Measurements from ENCODE around the gene CELF1. TPM values are rescaled to one million over a fixed set of nuclear protein-coding genes. Genes with fewer than 3 reads are reported as not detected.

Gene CELF1
- total RNA-seq, 2 experiments from 2014 or later = 103 to 111 TPM

DNA sequence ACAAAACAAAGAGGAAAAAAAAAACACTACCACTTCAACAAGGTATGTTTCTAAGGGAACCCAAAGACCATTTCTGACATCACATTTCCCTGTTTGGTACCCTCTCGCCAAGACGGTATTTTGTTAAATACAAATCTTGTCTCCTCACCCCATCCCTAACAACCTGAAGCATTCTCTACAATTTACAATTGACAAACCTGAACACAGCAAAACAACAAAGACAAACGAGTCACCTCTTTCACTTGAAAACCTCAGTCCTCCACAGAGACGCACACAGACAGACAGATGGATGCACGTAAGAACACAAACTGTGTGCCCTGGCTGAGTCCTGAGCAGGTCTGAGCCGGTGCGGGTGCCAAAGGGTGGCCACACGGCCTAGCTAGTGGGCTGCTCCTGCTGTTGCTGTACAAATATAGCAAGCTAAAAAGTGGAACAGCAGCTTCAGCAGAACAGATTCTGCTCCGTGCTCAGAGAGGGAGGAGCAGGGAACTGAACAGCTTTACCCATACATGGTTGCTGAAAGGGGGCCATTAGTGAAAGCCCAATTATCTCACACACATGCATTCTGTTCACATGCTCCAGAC, 28.5 kb downstream of the CELF1 start:
- POLR2A ChIA-PET = interaction anchor here (0.5 to 2.1 kb wide), 5 partner anchors 8 to 197 kb away, joined by 3 to 7 read pairs (median 4); no protein-coding TSS in a partner anchor
- no peaks in the 10 kb centered on the region for H3K27me3 Mint-ChIP-seq
- intact Hi-C loops (cut with DNase I, micrococcal nuclease) = no loop called here

DNA sequence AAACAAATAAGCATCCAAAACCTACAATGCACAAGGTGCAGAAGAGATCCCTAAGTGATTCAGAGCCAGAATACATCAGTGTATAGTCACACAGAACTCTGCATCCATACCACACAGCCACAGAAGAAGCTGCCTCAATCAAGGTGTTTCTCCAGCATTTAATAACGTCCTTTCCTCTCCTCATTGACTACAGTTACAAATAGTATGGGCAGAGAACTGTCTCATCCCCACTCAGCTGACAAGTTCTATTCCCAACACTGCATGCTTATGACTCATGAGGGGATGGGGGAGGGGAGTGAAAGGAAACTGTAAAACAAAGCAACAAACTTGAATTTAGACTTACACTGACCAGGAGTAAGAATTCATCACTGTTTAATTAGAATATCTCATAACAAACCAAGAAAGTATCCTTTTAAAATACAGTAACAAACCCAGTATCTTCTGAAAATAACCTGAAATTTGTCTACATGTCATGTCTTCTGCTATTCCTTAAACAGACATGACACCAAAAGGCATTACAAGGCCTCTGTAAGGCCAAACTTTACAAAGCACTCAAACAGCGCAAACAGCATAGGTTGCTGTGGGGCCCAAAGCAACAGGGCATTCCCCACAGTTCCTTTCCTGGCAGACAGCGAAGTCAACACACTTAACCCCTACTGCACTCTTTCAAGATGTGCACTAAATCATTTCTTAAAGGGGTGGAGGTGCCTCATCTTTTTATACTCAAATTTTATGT, 29.3 kb downstream of the CELF1 start:
- TF ChIP-seq, protein P1, sequence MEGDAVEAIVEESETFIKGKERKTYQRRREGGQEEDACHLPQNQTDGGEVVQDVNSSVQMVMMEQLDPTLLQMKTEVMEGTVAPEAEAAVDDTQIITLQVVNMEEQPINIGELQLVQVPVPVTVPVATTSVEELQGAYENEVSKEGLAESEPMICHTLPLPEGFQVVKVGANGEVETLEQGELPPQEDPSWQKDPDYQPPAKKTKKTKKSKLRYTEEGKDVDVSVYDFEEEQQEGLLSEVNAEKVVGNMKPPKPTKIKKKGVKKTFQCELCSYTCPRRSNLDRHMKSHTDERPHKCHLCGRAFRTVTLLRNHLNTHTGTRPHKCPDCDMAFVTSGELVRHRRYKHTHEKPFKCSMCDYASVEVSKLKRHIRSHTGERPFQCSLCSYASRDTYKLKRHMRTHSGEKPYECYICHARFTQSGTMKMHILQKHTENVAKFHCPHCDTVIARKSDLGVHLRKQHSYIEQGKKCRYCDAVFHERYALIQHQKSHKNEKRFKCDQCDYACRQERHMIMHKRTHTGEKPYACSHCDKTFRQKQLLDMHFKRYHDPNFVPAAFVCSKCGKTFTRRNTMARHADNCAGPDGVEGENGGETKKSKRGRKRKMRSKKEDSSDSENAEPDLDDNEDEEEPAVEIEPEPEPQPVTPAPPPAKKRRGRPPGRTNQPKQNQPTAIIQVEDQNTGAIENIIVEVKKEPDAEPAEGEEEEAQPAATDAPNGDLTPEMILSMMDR (IDR thresholded peaks at IDR 0.05) = no peak
- Histone ChIP-seq H3K27me3 (ENCODE audit: control insufficient read depth in 1 of 2, insufficient read depth in 2 of 2, low read length in 2 of 2) (no peaks in the 10 kb centered on the region), H3K9me3 (ENCODE audit: control insufficient read depth in 1 of 2, insufficient read depth in 1 of 2, low read length in 2 of 2) (no peaks in the 10 kb centered on the region), H3K4me1 (ENCODE audit: insufficient read depth, low read length) (peaks cover 64% of the 10 kb centered on the region), H3K36me3 (ENCODE audit: insufficient read depth, low read length) (peaks cover 3% of the 10 kb centered on the region), H3K27ac (ENCODE audit: low read depth in 1 of 2, low read length in 2 of 2) (peak overlapping the region; percentile 61 to 63), H3K4me3 (ENCODE audit: low read length) (peak overlapping the region; percentile 10)
- peaks cover 26% of the 10 kb centered on the region for H3K36me3 Mint-ChIP-seq (ENCODE audit: low read depth)
- CTCF ChIA-PET = interaction anchor here (1.3 to 3.2 kb wide), 3 partner anchors 8 to 28 kb away, joined by 4 to 8 read pairs (median 4); no protein-coding TSS in a partner anchor
- peak; percentile 82 for ATAC-seq (ENCODE audit: poor library complexity)
- intact Hi-C loops (cut with DNase I, micrococcal nuclease) = loop anchor here in 1 of 2 experiments (1.0 kb wide), 1 partner anchor 30 kb away; the partner anchor contains the start of gene CELF1
- POLR2A ChIA-PET = interaction anchor here (1.0 to 2.1 kb wide), 3 partner anchors 9 to 30 kb away, joined by 3 to 7 read pairs (median 3); no protein-coding TSS in a partner anchor
- peak overlapping the region; percentile 55 for H3K4me3 Mint-ChIP-seq
- H3K4me1 Mint-ChIP-seq (ENCODE audit: low read depth) = peaks cover 58% of the 10 kb centered on the region
- DNase-seq = peak in 11 of 14 experiments; percentile 13 to 81 (median 42)
- H3K9me3 Mint-ChIP-seq = no peaks in the 10 kb centered on the region
- no peaks in the 10 kb centered on the region for H3K27me3 Mint-ChIP-seq
- H3K27ac Mint-ChIP-seq = peak overlapping the region; percentile 87

More for the DNA sequence above, 28.5 kb downstream of the CELF1 start:
- Histone ChIP-seq H3K4me1 (ENCODE audit: insufficient read depth, low read length) (peaks cover 61% of the 10 kb centered on the region), H3K27ac (ENCODE audit: low read depth in 1 of 2, low read length in 2 of 2) (peak overlapping the region; percentile 61 to 63), H3K9me3 (ENCODE audit: control insufficient read depth in 1 of 2, insufficient read depth in 1 of 2, low read length in 2 of 2) (no peaks in the 10 kb centered on the region), H3K4me3 (ENCODE audit: low read length) (no peak overlapping the region), H3K27me3 (ENCODE audit: control insufficient read depth in 1 of 2, insufficient read depth in 2 of 2, low read length in 2 of 2) (no peaks in the 10 kb centered on the region), H3K36me3 (ENCODE audit: insufficient read depth, low read length) (peaks cover 8% of the 10 kb centered on the region)
- CTCF ChIA-PET = interaction anchor here (1.0 to 3.2 kb wide), 4 partner anchors 9 to 29 kb away, joined by 3 to 8 read pairs (median 4); partner anchors contain the start of gene CELF1
- H3K27ac Mint-ChIP-seq = peak overlapping the region; percentile 87
- DNase-seq = peak in 6 of 14 experiments; percentile 31 to 56 (median 38)
- peak; percentile 63 for ATAC-seq (ENCODE audit: poor library complexity)
- TF ChIP-seq, protein P1 (IDR thresholded peaks at IDR 0.05) = no peak
- H3K9me3 Mint-ChIP-seq = no peaks in the 10 kb centered on the region
- H3K4me1 Mint-ChIP-seq (ENCODE audit: low read depth) = peaks cover 53% of the 10 kb centered on the region
- H3K4me3 Mint-ChIP-seq = peak overlapping the region; percentile 55
- peaks cover 26% of the 10 kb centered on the region for H3K36me3 Mint-ChIP-seq (ENCODE audit: low read depth)

DNA sequence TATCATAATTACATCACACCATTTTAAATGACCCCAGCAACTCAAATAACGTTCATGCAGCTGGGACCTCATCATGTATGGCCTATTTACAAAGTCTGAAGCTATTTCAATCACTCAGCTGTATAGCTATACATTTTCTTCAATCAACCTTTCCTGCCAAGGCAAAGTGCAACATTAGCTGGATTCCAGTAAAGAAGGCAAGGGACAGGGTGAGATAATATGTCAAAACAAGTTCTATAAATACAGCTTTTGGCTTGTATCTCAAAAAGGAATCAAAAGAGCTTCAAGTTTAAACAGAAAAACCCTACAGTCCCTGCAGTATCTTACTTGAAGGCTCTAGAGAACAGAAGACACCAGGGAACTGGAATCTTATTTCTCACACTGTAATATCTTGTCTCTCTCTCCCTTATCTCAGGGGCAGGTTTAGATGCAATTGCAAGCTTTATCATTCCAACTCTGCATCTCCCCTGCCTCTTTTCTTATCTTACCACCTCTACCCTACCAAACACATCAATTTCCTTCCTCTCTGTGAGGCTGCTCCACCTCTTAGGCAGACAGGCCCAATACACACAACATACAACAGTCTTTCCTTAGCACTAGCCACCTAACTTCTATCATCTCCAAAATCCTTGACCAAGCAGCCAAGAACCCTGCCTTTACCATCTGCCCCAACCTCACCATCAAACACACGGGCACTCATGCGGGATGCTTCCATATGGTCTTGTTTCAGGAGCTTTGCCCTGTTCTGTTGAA, 34.5 kb downstream of the CELF1 start:
- TF ChIP-seq, protein P1 (IDR thresholded peaks at IDR 0.05) = no peak
- no peaks in the 10 kb centered on the region for H3K9me3 ChIP-seq (ENCODE audit: control insufficient read depth in 1 of 2, insufficient read depth in 1 of 2, low read length in 2 of 2)
- no peak overlapping the region for H3K4me3 ChIP-seq (ENCODE audit: low read length)
- Mint-ChIP-seq H3K27me3 (no peaks in the 10 kb centered on the region), H3K36me3 (ENCODE audit: low read depth) (peaks cover 21% of the 10 kb centered on the region), H3K9me3 (no peaks in the 10 kb centered on the region), H3K4me3 (peak overlapping the region; percentile 13), H3K27ac (peak overlapping the region; percentile 66), H3K4me1 (ENCODE audit: low read depth) (peaks cover 69% of the 10 kb centered on the region)
- DNase-seq (no peak), ATAC-seq (ENCODE audit: poor library complexity) (peak; percentile 25)
- H3K36me3 ChIP-seq (ENCODE audit: insufficient read depth, low read length) = no peaks in the 10 kb centered on the region
- no peak overlapping the region for H3K27ac ChIP-seq (ENCODE audit: low read depth in 1 of 2, low read length in 2 of 2)
- H3K4me1 ChIP-seq (ENCODE audit: insufficient read depth, low read length) = peaks cover 79% of the 10 kb centered on the region
- no peaks in the 10 kb centered on the region for H3K27me3 ChIP-seq (ENCODE audit: control insufficient read depth in 1 of 2, insufficient read depth in 2 of 2, low read length in 2 of 2)
- ChIA-PET CTCF (interaction anchor here (0.9 kb wide), 1 partner anchor 35 kb away, joined by 3 read pairs; no protein-coding TSS in a partner anchor), POLR2A (interaction anchor here (0.9 to 1.1 kb wide), 2 partner anchors 15 to 22 kb away, joined by 3 read pairs; no protein-coding TSS in a partner anchor)
- intact Hi-C loops (cut with DNase I, micrococcal nuclease) = no loop called here
